GM18867 (cell line): ENCODE data around the gene CT45A7.
"Not testable (repeated sequence)": the region's sequence is repeated elsewhere in the genome, so short reads cannot be mapped to it uniquely, and the experiment has no call there.

Source experiments
- ATAC-seq: cut with Tn5 transposase; IDR thresholded peaks from one replicate; pipeline ENCODE4 v1.9.1; 2021; ENCODE audit warnings: mild to moderate bottlenecking, moderate library complexity; ENCODE audit not compliant: unreplicated experiment

The CT45A7 gene, protein sequence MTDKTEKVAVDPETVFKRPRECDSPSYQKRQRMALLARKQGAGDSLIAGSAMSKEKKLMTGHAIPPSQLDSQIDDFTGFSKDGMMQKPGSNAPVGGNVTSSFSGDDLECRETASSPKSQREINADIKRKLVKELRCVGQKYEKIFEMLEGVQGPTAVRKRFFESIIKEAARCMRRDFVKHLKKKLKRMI

GRCh38 chrX:135837180-135837579 lies at the start of gene CT45A7:
CT45A7 (minus strand) TSS chrX:135837280; CDS start chrX:135833533, 3,747 bp downstream.
- ATAC-seq: not testable (repeated sequence)

GRCh38 chrX:135882741-135883140 lies 45.7 kb upstream of the CT45A7 start:
- ATAC-seq: not testable (repeated sequence)

DNA sequence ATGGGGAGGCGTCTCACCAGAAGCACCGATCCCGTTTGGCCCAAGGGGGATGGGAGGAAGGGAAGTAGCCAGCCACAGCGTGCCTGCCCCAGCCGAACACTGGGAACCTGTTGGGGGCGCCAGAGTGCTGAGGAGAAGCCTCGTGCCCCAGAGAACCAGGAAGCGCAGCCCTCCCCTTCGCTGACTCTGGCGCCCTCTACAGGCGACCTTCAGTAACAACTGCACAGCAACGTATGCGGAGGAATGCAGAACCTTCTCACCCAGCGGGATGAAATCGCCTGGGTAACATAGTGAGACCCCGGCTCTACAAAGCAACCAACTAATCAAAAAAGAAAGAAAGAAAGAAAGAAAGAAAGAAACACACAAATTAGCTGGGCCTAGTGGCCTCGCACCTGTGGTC lies 34.6 kb upstream of the CT45A7 start, which contains the start of gene CT45A9:
Gene CT45A9 (minus strand): TSS at position 101 of the 400 bp plus-strand sequence. CDS start 3,751 bp downstream, outside the sequence.
- ATAC-seq: not testable (repeated sequence)

GRCh38 chrX:135854438-135854837 lies 17.4 kb upstream of the CT45A7 start, which contains the start of gene CT45A8:
CT45A8 (minus strand) TSS chrX:135854538; CDS start chrX:135850783, 3,755 bp downstream.
- ATAC-seq: not testable (repeated sequence)

DNA sequence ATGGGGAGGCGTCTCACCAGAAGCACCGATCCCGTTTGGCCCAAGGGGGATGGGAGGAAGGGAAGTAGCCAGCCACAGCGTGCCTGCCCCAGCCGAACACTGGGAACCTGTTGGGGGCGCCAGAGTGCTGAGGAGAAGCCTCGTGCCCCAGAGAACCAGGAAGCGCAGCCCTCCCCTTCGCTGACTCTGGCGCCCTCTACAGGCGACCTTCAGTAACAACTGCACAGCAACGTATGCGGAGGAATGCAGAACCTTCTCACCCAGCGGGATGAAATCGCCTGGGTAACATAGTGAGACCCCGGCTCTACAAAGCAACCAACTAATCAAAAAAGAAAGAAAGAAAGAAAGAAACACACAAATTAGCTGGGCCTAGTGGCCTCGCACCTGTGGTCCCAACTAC lies 17.2 kb downstream of the CT45A7 start, which contains the start of gene CT45A2:
Gene CT45A2 (minus strand): TSS at position 101 of the 400 bp plus-strand sequence. CDS start 3,747 bp downstream, outside the sequence.
- ATAC-seq: not testable (repeated sequence)

- not testable (repeated sequence) for ATAC-seq
Measured at GRCh38 chrX:135802687-135803086, 34.4 kb downstream of the CT45A7 start, which contains the start of gene CT45A6. CT45A6 (minus strand) TSS chrX:135802787; CDS start chrX:135798993, 3,794 bp downstream.

DNA sequence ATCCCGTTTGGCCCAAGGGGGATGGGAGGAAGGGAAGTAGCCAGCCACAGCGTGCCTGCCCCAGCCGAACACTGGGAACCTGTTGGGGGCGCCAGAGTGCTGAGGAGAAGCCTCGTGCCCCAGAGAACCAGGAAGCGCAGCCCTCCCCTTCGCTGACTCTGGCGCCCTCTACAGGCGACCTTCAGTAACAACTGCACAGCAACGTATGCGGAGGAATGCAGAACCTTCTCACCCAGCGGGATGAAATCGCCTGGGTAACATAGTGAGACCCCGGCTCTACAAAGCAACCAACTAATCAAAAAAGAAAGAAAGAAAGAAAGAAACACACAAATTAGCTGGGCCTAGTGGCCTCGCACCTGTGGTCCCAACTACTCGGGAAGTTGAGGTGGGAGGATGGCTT lies 51.7 kb downstream of the CT45A7 start, which contains the start of gene CT45A5:
Gene CT45A5 (minus strand): TSS at position 101 of the 400 bp plus-strand sequence. CDS start 3,774 bp downstream, outside the sequence.
- ATAC-seq: not testable (repeated sequence)
